Measurements from ENCODE around the gene E4F1.

E4F1 gene

DNA sequence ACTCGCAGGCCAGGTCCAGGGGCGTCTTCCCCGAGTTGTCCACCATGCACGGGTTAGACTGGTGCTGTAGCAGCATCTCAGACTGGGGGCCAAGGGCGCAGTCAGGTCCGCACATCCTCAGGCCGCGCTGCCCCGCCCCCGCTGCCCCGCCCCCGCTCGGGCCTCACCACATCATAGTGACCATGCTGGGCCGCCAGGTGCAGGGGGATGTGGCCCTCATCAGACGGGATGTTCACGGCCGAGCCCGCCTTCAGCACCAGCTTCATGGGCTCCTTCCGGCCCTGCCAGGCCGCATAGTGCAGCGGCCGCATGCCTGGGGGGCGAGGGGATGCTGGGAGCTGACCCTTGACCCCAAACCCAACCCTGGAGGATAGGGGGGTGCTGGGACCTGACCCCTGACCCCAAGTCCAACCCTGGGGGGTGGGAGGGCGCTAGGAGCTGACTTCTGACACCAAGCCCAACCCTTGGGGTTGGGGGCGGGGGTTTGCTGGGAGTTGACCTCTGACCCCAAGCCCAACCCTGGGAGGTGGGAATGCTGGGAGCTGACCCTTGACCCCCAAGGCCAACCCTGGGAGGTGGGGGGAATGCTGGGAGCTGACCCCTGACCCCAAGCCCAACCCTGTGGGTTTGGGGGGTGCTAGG is 34.0 kb upstream of the E4F1 start:
- H3K4me3 ChIP-seq (ENCODE audit: insufficient read depth, low read depth, low read length): no peak overlapping the region

DNA sequence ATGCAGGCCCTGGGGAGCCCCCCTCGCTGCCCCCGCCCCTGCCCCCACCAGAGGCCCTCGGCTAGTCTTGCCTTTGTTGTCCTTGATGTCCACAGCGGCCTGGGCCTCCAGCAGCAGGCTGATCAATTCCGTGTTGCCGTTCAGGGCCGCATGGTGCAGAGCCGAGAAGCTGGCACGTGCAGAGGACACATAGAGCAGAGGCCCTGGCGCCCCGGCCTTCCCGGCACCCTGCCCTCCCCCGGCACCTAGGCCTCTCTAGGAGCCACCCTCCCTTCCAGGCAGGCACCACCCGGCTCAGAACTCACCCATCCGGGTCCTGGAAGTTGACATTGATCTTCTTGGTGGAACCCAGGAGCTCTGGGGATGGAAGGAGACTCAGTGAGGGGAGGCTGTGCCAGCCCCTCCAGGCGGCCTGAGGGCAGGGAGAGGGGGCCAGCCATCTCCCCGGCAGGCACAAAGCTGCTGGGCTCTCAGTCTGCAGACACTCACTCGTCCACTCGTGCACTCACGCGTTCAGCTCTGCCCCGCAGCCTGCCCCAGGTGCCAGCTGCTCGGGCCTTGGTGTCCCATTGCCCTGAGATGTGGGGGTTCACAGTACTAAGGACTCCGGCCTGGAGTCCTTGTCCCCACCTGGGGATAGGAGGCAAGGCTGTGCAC is 33.3 kb upstream of the E4F1 start:
- 90 to 92% methylated on average over 24 of the region's 24 CpGs for WGBS, 2 experiments
- H3K4me3 ChIP-seq (ENCODE audit: insufficient read depth, low read depth, low read length): no peak overlapping the region
- H3K27ac ChIP-seq (ENCODE audit: insufficient read depth, low read depth, low read length, poor library complexity, severe bottlenecking): no peak overlapping the region
- H3K4me1 ChIP-seq (ENCODE audit: control insufficient read depth, insufficient read depth, low read length): peaks cover 3% of the 10 kb centered on the region
- H3K36me3 ChIP-seq (ENCODE audit: control insufficient read depth, insufficient read depth, low read length): no peaks in the 10 kb centered on the region
- peaks cover 8% of the 10 kb centered on the region for H3K27me3 ChIP-seq (ENCODE audit: control insufficient read depth, insufficient read depth, low read length, poor library complexity, severe bottlenecking)
- no peaks in the 10 kb centered on the region for H3K9me3 ChIP-seq (ENCODE audit: control insufficient read depth, low read length)

More for the DNA sequence above, 34.0 kb upstream of the E4F1 start:
- H3K9me3 ChIP-seq (ENCODE audit: control insufficient read depth, low read length): no peaks in the 10 kb centered on the region
- 93 to 95% methylated on average over 25 of the region's 25 CpGs for whole genome bisulfite sequencing, 2 experiments
- no peak overlapping the region for H3K27ac ChIP-seq (ENCODE audit: insufficient read depth, low read depth, low read length, poor library complexity, severe bottlenecking)
- no peaks in the 10 kb centered on the region for H3K36me3 ChIP-seq (ENCODE audit: control insufficient read depth, insufficient read depth, low read length)
- no peaks in the 10 kb centered on the region for H3K4me1 ChIP-seq (ENCODE audit: control insufficient read depth, insufficient read depth, low read length)
- peaks cover under 1% of the 10 kb centered on the region for H3K27me3 ChIP-seq (ENCODE audit: control insufficient read depth, insufficient read depth, low read length, poor library complexity, severe bottlenecking)

DNA sequence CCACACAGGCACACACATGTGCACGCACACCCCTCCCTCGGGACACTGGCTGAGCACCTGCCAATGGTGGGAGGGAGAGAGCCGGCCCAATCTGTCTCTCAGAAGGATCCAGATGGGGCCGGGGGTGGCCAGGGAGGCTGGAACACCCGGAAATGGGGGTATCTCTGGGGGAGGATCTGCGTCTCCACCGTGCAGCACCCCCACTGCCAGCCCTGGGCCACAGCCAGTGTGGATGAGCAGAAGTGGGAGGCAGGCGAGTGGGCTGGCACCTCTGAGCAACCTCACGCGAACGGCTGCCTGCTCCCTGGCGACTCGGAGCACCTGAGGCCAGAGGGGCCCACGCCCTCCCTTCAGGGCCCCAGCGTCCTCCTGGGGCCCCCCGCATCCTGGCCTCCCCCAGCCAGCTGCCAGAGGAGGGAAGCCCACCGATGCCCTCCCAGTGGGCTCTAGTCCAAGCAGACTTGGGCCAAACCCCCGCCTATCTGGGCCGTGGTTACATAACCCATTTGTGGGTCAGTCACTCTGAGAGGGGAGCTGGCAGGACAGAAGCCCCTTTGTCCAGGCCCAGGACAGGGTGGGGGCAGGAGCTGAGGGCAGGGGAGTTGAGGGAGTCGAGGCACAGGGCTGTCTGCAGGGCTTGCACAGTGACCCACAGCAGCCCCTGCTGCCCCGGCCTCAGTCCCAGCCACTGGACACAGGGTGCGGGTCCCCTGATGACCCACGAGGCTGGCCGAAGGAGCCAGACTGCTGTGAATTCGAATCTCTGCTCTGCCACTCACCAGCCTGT is 32.5 kb upstream of the E4F1 start:
- peaks cover 10% of the 10 kb centered on the region for H3K4me1 ChIP-seq (ENCODE audit: control insufficient read depth, insufficient read depth, low read length)
- peaks cover 15% of the 10 kb centered on the region for H3K27me3 ChIP-seq (ENCODE audit: control insufficient read depth, insufficient read depth, low read length, poor library complexity, severe bottlenecking)
- H3K36me3 ChIP-seq (ENCODE audit: control insufficient read depth, insufficient read depth, low read length): no peaks in the 10 kb centered on the region
- H3K27ac ChIP-seq (ENCODE audit: insufficient read depth, low read depth, low read length, poor library complexity, severe bottlenecking): no peak overlapping the region
- WGBS, 2 experiments: 93 to 94% methylated on average over 25 of the region's 25 CpGs
- no peak overlapping the region for H3K4me3 ChIP-seq (ENCODE audit: insufficient read depth, low read depth, low read length)
- H3K9me3 ChIP-seq (ENCODE audit: control insufficient read depth, low read length): no peaks in the 10 kb centered on the region

DNA sequence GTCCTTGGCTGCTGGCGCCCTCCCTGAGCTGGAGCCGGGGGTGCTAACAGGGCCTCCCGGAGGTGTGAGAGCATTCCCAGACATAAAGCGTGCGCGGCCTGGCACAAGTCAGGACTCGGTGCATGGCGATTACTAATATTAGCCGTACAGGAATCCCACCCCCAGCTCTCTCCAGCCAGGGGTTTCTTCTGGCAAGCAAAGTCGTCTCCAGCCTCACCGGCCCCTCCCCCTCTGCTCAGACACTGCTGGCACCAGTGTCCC is 32.0 kb upstream of the E4F1 start:
- Histone ChIP-seq H3K27me3 (ENCODE audit: control insufficient read depth, insufficient read depth, low read length, poor library complexity, severe bottlenecking) (peaks cover 19% of the 10 kb centered on the region), H3K27ac (ENCODE audit: insufficient read depth, low read depth, low read length, poor library complexity, severe bottlenecking) (no peak overlapping the region), H3K4me1 (ENCODE audit: control insufficient read depth, insufficient read depth, low read length) (peaks cover 10% of the 10 kb centered on the region), H3K4me3 (ENCODE audit: insufficient read depth, low read depth, low read length) (no peak overlapping the region), H3K9me3 (ENCODE audit: control insufficient read depth, low read length) (no peaks in the 10 kb centered on the region), H3K36me3 (ENCODE audit: control insufficient read depth, insufficient read depth, low read length) (no peaks in the 10 kb centered on the region)
- 90 to 93% methylated on average over 11 of the region's 11 CpGs for WGBS, 2 experiments

DNA sequence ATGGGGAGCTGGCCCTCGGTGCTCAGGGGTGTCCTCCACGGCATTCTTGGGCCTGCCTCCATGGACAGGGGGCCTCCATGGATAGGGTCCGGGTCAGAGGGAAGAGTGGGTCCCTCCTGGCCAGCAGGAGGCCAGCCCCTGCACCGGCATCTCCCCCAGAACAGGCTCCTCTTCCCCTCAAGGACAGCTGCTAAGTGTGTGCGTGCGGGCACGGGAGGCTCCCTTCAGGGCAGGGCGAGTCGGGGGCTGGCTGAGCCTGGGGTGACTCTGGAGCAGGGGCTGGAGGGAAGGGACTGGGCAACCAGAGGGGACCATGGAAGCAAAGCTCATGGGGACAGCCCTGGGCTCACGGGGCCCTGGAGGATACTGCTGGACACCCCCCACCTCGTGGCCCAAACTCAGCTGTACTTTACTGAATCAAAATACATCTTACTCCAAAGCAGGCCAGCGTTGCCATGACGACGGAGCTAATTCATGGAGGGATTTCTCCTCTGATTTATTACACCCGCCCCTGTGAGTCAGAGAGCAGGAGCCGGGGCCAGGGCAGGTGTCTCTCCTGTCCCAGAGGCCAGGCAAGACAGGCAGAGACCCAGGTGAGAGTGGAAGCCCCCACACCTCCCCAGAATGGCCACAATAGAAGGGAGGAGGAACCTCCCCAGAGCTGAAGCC is 29.1 kb upstream of the E4F1 start:
- 81% methylated on average over 16 of the region's 16 CpGs for WGBS, 2 experiments
- Histone ChIP-seq H3K9me3 (ENCODE audit: control insufficient read depth, low read length) (no peaks in the 10 kb centered on the region), H3K36me3 (ENCODE audit: control insufficient read depth, insufficient read depth, low read length) (no peaks in the 10 kb centered on the region), H3K27ac (ENCODE audit: insufficient read depth, low read depth, low read length, poor library complexity, severe bottlenecking) (no peak overlapping the region), H3K27me3 (ENCODE audit: control insufficient read depth, insufficient read depth, low read length, poor library complexity, severe bottlenecking) (peaks cover 46% of the 10 kb centered on the region), H3K4me3 (ENCODE audit: insufficient read depth, low read depth, low read length) (no peak overlapping the region), H3K4me1 (ENCODE audit: control insufficient read depth, insufficient read depth, low read length) (peaks cover 10% of the 10 kb centered on the region)

DNA sequence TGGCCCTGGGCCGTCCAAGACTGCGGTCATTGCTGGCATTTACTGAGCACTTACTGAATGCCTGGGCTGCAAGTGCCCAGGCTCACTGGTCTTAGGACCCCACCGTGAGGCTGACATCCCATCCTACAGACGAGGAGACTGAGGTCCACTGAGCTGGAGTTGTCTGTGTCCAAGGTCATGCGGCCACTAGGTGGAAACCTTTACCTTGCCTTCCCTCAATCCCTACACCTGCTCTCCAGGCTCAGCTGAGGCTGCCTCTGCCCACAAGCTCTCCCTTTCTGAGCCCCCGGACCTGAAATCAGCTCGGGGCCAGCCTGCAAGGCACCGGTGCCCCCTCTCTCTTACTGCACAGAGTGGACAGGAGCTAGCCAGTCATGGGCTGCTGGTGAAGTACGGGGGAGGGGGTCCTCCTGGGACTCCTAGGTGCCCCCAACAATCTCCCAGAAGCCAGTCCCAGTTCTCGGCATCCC is 28.5 kb upstream of the E4F1 start:
- peaks cover 52% of the 10 kb centered on the region for H3K27me3 ChIP-seq (ENCODE audit: control insufficient read depth, insufficient read depth, low read length, poor library complexity, severe bottlenecking)
- H3K27ac ChIP-seq (ENCODE audit: insufficient read depth, low read depth, low read length, poor library complexity, severe bottlenecking): no peak overlapping the region
- H3K36me3 ChIP-seq (ENCODE audit: control insufficient read depth, insufficient read depth, low read length): no peaks in the 10 kb centered on the region
- H3K4me1 ChIP-seq (ENCODE audit: control insufficient read depth, insufficient read depth, low read length): peaks cover 10% of the 10 kb centered on the region
- no peaks in the 10 kb centered on the region for H3K9me3 ChIP-seq (ENCODE audit: control insufficient read depth, low read length)
- WGBS, 2 experiments: 16 to 20% methylated on average over 10 of the region's 10 CpGs
- H3K4me3 ChIP-seq (ENCODE audit: insufficient read depth, low read depth, low read length): no peak overlapping the region

DNA sequence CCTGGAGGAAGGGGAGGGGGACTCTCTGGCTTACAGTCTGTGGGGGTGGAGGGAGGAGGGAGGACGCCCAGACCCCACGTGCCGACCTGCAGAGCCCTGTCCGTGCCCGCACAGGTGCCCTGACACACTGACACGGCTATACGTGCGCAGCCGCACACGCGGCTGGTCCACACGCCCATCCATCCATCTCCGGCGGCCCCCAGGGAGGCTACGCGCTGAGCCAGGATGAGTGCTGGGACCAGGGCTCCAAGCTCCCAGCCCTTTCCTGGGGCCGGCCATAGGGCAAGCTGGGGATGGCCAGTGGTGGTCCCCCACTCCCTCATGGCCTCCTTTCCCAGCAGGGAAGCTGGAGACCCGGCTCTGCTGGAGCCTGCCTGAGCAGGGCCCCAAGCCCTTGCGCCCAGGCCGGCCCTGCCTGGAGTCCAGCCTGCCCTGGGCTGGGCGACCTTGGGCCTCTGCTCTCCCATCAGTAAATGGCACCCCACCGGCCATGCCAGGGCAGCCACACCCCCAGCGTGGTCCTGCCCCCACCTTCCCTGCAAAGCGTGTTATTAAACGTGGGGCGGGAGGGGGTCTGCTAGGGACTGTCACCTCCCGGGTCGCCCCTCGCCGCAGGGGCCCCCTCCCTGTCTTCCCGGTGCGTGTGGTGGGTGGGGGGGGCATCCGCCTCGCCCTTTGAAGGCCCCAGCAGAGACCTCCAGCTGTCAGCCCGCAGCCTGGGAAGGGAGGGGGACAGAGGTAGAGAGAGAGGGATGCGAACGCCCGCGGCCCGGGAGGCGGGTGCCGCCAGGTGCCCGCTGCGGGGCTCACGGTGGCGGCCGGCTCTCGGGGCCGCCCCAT is 27.8 kb upstream of the E4F1 start:
- no peaks in the 10 kb centered on the region for H3K36me3 ChIP-seq (ENCODE audit: control insufficient read depth, insufficient read depth, low read length)
- peaks cover 10% of the 10 kb centered on the region for H3K4me1 ChIP-seq (ENCODE audit: control insufficient read depth, insufficient read depth, low read length)
- peak overlapping the region; percentile 52 for H3K4me3 ChIP-seq (ENCODE audit: insufficient read depth, low read depth, low read length)
- no peaks in the 10 kb centered on the region for H3K9me3 ChIP-seq (ENCODE audit: control insufficient read depth, low read length)
- 3% methylated on average over 49 of the region's 49 CpGs for WGBS, 2 experiments
- no peak overlapping the region for H3K27ac ChIP-seq (ENCODE audit: insufficient read depth, low read depth, low read length, poor library complexity, severe bottlenecking)
- H3K27me3 ChIP-seq (ENCODE audit: control insufficient read depth, insufficient read depth, low read length, poor library complexity, severe bottlenecking): peaks cover 58% of the 10 kb centered on the region

DNA sequence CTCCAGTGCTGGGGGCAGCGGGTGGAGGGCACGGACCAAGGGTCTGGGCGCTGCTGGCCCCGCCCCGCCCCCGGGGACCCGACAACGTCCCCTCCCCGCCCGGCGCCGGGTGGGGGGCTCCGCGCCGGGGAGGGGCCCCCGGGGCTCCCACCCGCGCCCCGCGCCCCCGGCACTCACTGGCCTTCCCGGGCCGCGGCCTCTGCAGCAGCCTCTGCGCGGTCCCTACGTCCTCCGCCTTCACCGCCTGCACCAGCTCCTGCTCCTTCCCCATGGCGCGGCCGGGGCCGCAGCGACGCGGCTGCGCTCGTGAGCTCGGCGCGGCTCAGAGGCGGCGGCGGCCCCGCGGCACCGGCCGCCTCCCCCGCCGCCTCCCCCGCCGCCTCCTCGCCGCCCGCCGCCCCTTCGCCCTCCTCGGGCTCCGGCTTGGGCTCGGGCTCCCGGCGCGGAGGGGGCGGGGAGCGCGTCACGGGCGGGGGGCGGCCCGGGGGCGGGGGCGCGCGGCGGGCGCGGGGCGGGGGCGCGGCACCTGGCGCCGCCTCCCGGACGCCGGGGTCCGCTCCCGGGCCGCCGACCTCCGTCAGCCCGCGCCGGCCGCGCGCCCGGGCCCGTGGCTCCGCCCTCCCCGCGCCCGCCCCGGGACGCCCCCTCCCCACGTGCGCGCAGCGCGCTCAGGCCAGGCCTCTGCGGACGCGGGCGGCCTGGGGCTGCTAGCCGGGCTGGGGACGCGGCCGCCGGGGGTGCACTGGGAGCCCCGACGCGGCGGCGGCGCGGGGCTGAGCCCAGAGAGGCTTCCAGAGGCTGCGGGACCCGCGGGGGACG is 27.0 kb upstream of the E4F1 start, which contains the start of gene CASKIN1:
TSS of gene CASKIN1 (minus strand) at position 444 of the 819 bp plus-strand sequence. CDS start at position 271, 173 bp downstream.
- Histone ChIP-seq H3K36me3 (ENCODE audit: control insufficient read depth, insufficient read depth, low read length) (no peaks in the 10 kb centered on the region), H3K9me3 (ENCODE audit: control insufficient read depth, low read length) (no peaks in the 10 kb centered on the region), H3K4me3 (ENCODE audit: insufficient read depth, low read depth, low read length) (peak within 1 kb of the TSS; percentile 52), H3K4me1 (ENCODE audit: control insufficient read depth, insufficient read depth, low read length) (peaks cover 10% of the 10 kb centered on the region), H3K27me3 (ENCODE audit: control insufficient read depth, insufficient read depth, low read length, poor library complexity, severe bottlenecking) (peaks cover 60% of the 10 kb centered on the region), H3K27ac (ENCODE audit: insufficient read depth, low read depth, low read length, poor library complexity, severe bottlenecking) (no peak within 1 kb of the TSS)
- WGBS, 2 experiments: 0 to 1% methylated on average over 129 of the region's 129 CpGs

DNA sequence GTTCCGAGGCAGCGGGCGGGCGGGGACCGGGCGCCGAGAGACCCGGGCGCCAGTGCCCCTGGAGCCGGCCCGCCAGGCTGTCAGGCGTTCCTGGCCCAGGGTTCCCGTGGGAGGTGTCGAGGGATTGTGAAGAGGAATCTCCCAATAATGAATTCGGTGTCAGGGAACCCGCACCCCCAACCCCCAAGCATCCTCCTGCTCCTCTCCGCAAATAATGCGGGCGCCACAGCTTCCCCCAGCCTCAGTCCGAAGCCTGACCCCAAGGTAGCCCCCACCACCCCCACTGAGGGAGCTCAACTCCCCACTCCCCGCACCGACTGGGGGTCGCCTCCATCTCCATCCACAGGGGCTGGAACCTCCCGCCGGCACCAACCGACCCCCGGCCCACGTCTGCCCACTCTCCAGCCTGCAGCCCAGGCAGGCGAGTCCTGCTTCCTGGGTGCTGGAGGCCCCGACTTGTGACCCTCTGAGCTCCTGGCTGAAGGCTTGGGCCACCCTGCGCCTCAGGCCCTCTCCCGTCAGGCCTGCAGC is 26.3 kb upstream of the E4F1 start:
- no peaks in the 10 kb centered on the region for H3K9me3 ChIP-seq (ENCODE audit: control insufficient read depth, low read length)
- no peaks in the 10 kb centered on the region for H3K36me3 ChIP-seq (ENCODE audit: control insufficient read depth, insufficient read depth, low read length)
- H3K4me1 ChIP-seq (ENCODE audit: control insufficient read depth, insufficient read depth, low read length): peaks cover 10% of the 10 kb centered on the region
- 26 to 27% methylated on average over 32 of the region's 32 CpGs for WGBS, 2 experiments
- peaks cover 61% of the 10 kb centered on the region for H3K27me3 ChIP-seq (ENCODE audit: control insufficient read depth, insufficient read depth, low read length, poor library complexity, severe bottlenecking)
- no peak overlapping the region for H3K27ac ChIP-seq (ENCODE audit: insufficient read depth, low read depth, low read length, poor library complexity, severe bottlenecking)
- H3K4me3 ChIP-seq (ENCODE audit: insufficient read depth, low read depth, low read length): peak overlapping the region; percentile 34
